Naive thymus-derived CD4-positive, alpha-beta T cell (primary cell): ENCODE results near the gene GPRC5A. TPM values are rescaled to one million over a fixed set of nuclear protein-coding genes. Genes with fewer than 3 reads are reported as not detected.
A peak's percentile ranks its signal among the peaks of the same experiment; 100 is the strongest.

Experiments
- ATAC-seq: fragments of 150-1000 bp; cut with Tn5 transposase; 2 replicates; pipeline ENCODE4 v1.10.0; 2021; ENCODE audit warnings: mild to moderate bottlenecking, moderate library complexity
- CTCF ChIA-PET: fragments of 350-600 bp; sonication (Branson Sonifier 250); formaldehyde crosslinking; loops from one replicate; lab custom pipeline; 2021; ENCODE audit warnings: antibody characterized with exemption; lab: Charles Lee
- POLR2A ChIA-PET: fragments of 350-600 bp; sonication (Branson Sonifier 250); formaldehyde crosslinking; loops from one replicate; lab custom pipeline; 2021; ENCODE audit warnings: antibody characterized with exemption, inconsistent platforms; lab: Charles Lee
- DNase-seq, 9 donors: peaks; one replicate each; pipeline versions ENCODE4 v3.0.0 to v3.0.0-alpha.2; 2020 to 2022; ENCODE audit warnings: mixed read lengths in 1 of 9
- H3K27ac ChIP-seq: one replicate; pipeline ENCODE4 v1.7.0; 2013; ENCODE audit warnings: mild to moderate bottlenecking, low read depth, low read length, moderate library complexity
- H3K27me3 ChIP-seq, 2 donors: one replicate each; pipeline ENCODE4 v1.7.0; 2013; ENCODE audit warnings: low read length in 2 of 2, mild to moderate bottlenecking in 2 of 2, moderate library complexity in 2 of 2; ENCODE audit not compliant: control insufficient read depth in 2 of 2, insufficient read depth in 2 of 2
- H3K36me3 ChIP-seq, 3 experiments: 1 replicate in 2 of 3; 2 replicates in 1 of 3; pipeline ENCODE4 v1.7.0; 2013; ENCODE audit warnings: low read length in 3 of 3, mild to moderate bottlenecking in 3 of 3, moderate library complexity in 1 of 3; ENCODE audit not compliant: insufficient read depth in 3 of 3, control insufficient read depth in 2 of 3
- H3K4me1 ChIP-seq, 2 donors: one replicate each; pipeline ENCODE4 v1.7.0; 2013; ENCODE audit warnings: low read length in 2 of 2, mild to moderate bottlenecking in 2 of 2, moderate library complexity in 1 of 2; ENCODE audit not compliant: control insufficient read depth in 2 of 2, insufficient read depth in 2 of 2
- H3K4me3 ChIP-seq: 2 replicates; pipeline ENCODE4 v1.7.0; 2013; ENCODE audit warnings: mild to moderate bottlenecking, low read length
- H3K9me3 ChIP-seq, 3 experiments: 1 replicate in 2 of 3; 2 replicates in 1 of 3; pipeline ENCODE4 v1.7.0; 2013; ENCODE audit warnings: low read length in 3 of 3; ENCODE audit not compliant: control insufficient read depth in 2 of 3
- H3K27ac Mint-ChIP-seq, 9 donors: one replicate each; pipeline ENCODE4 v1.8.0; 2020 to 2022; ENCODE audit warnings: mixed read lengths in 9 of 9, mild to moderate bottlenecking in 8 of 9, moderate library complexity in 5 of 9, inconsistent platforms in 2 of 9
- H3K27me3 Mint-ChIP-seq, 5 donors: one replicate each; pipeline ENCODE4 v1.8.0; 2021 to 2022; ENCODE audit warnings: mixed read lengths in 5 of 5, mild to moderate bottlenecking in 1 of 5
- H3K36me3 Mint-ChIP-seq, 5 donors: one replicate each; pipeline ENCODE4 v1.8.0; 2020 to 2022; ENCODE audit warnings: mixed read lengths in 5 of 5, mild to moderate bottlenecking in 3 of 5, inconsistent platforms in 1 of 5
- H3K4me1 Mint-ChIP-seq, 7 donors: one replicate each; pipeline ENCODE4 v1.8.0; 2020 to 2022; ENCODE audit warnings: mixed read lengths in 7 of 7, mild to moderate bottlenecking in 3 of 7, inconsistent platforms in 1 of 7
- H3K4me3 Mint-ChIP-seq, 10 donors: one replicate each; pipeline ENCODE4 v1.8.0; 2020 to 2022; ENCODE audit warnings: mild to moderate bottlenecking in 10 of 10, mixed read lengths in 10 of 10, moderate library complexity in 6 of 10, inconsistent platforms in 2 of 10
- H3K9me3 Mint-ChIP-seq, 11 donors: one replicate each; pipeline ENCODE4 v1.8.0; 2020 to 2022; ENCODE audit warnings: mixed read lengths in 11 of 11, mild to moderate bottlenecking in 4 of 11, inconsistent platforms in 1 of 11, moderate library complexity in 1 of 11
- intact Hi-C, 2 donors: fragments of 100-400 bp; cut with micrococcal nuclease; formaldehyde crosslinking; loops; one replicate each; pipeline ENCODE4 v1.15.1; 2023
- polyA plus RNA-seq, 2 donors: library from polyadenylated mRNA; unstranded; fragments of 300-500 nt; fragmentation: Illumina TruSeq; gene quantifications; one replicate each; pipeline ENCODE4 v1.2.3, GENCODE V29; 2021
- total RNA-seq, 6 experiments: library from RNA in 5 of 6; stranded (reverse) in 5 of 6; gene quantifications; 1 replicate in 5 of 6; 2 replicates in 1 of 6; pipeline ENCODE4 v1.2.3 and lab custom pipeline; 2021 to 2026

GPRC5A gene
- total and polyA plus RNA-seq, 7 experiments from 2014 or later, result 0.05 to 0.93 (median 0.13) TPM; not detected in 2

DNA sequence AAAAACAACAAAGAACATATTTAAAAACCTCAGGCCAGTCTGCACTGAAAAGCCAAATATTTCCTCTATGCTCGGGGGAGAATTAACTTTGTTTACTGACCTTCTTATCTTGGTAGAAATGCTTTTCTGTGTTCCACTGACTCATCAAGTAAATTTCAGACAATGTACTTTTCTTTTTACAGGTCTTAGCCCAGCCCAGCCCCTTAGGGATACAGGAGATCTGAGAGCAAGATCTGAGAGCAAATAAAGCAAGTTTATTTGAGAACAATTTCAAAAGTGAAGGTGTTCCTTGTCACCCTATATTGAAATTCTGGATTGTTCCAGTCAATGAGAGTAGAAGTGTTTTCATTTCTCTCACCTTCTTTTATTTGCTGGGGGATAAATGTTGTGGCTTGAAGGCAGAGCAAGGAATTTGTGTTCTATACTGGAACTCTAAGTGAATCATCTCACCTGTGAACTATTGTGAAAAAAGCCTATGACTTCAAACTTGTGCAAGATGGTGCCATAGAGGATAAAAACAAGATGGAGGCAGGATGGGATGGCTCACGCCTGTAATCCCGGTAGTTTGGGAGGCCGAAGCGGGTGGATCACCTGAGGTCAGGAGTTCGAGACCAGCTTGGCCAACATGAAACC lies 7.9 kb upstream of the GPRC5A start:
- Mint-ChIP-seq H3K4me3 (no peak overlapping the region), H3K4me1 (peaks cover 0 to 15% (median 6%) of the 10 kb centered on the region in 7 donors)

DNA sequence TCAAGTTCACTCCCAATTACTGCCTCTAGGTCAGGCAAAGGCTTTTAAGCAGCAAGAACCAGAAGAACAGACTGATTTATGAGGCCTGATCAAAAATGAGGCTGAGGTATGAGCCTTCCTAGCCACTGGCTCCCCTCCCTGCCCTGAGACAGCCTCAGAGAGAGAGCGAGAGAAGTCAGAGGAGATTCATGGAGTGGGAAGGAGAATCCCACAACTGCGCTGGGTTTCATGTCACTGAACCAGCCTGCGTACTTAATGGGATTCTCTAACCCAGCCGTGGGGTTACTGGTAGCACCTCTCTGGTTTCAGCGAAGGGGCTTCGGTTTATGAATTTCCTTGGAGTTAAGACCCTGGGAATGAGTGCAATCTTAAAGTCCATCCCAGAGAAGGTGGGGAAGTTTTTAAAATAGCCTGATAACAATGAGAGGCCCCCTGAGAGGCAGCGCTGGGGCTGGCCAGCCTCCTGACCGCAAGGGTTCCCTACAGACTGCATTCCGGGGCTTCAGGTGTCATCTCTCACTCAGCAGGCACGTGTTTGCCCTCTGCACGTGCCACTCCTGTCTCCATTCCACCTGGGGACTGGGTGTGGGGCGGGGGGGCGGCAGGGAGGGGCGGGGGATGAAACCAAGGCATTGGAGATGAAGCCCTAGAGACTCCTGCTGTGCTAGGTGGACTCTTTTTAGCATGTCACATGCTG lies 6.1 kb upstream of the GPRC5A start:
- ATAC-seq (no peak), DNase-seq (no peak)
- H3K27me3 Mint-ChIP-seq, result peaks cover 0 to 18% (median 0%) of the 10 kb centered on the region in 5 donors
- no peak overlapping the region for H3K27ac ChIP-seq
- H3K27me3 ChIP-seq, result no peaks in the 10 kb centered on the region
- CTCF ChIA-PET, result no interaction called here
- H3K27ac Mint-ChIP-seq, result peak overlapping the region in 2 of 9 donors; percentile 31 to 84
- no peaks in the 10 kb centered on the region for H3K36me3 Mint-ChIP-seq
- peaks cover 0 to 18% (median 6%) of the 10 kb centered on the region in 7 donors for H3K4me1 Mint-ChIP-seq
- H3K4me3 ChIP-seq, result no peak overlapping the region
- peaks cover 0 to 1% (median 0%) of the 10 kb centered on the region in 11 donors for H3K9me3 Mint-ChIP-seq
- no peaks in the 10 kb centered on the region for H3K9me3 ChIP-seq
- POLR2A ChIA-PET, result no interaction called here
- H3K4me3 Mint-ChIP-seq, result no peak overlapping the region
- H3K36me3 ChIP-seq, result no peaks in the 10 kb centered on the region
- H3K4me1 ChIP-seq, result no peaks in the 10 kb centered on the region
- intact Hi-C loops, result no loop called here

More for the DNA sequence above, 7.9 kb upstream of the GPRC5A start:
- Histone ChIP-seq H3K27ac (no peak overlapping the region), H3K4me1 (no peaks in the 10 kb centered on the region), H3K36me3 (no peaks in the 10 kb centered on the region), H3K9me3 (no peaks in the 10 kb centered on the region), H3K4me3 (no peak overlapping the region), H3K27me3 (no peaks in the 10 kb centered on the region)
- ChIA-PET CTCF (interaction anchor here (0.7 kb wide), 1 partner anchor 1783 kb away, joined by 3 read pairs; no protein-coding TSS in a partner anchor), POLR2A (no interaction called here)
- Mint-ChIP-seq H3K9me3 (no peaks in the 10 kb centered on the region), H3K27ac (no peak overlapping the region), H3K27me3 (peaks cover 0 to 2% (median 0%) of the 10 kb centered on the region in 5 donors), H3K36me3 (no peaks in the 10 kb centered on the region)
- no peak for ATAC-seq
- DNase-seq, result no peak
- intact Hi-C loops, result no loop called here

DNA sequence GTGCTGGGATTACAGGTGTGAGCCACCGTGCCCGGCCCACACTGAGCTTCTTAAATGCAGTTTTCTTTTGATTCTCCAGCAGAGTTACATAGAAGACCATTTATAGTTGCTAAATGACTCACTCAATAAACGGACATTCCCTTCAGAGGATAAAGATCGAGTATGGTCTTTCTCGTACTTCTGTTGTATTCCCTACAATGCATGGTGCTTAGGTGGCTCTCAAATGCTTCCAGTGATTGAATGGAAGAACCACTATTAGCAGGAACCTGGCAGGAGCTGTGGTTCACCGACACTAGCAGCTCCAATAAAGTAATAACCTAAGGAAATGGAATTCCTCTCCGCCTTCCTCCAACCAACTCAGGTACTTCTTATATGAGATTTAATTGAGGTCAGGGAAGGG lies 3.9 kb upstream of the GPRC5A start:
- Mint-ChIP-seq H3K4me1 (peaks cover 0 to 10% (median 6%) of the 10 kb centered on the region in 7 donors), H3K27me3 (peaks cover 6 to 39% (median 7%) of the 10 kb centered on the region in 5 donors), H3K27ac (no peak overlapping the region), H3K9me3 (peaks cover 0 to 1% (median 0%) of the 10 kb centered on the region in 11 donors), H3K36me3 (no peaks in the 10 kb centered on the region), H3K4me3 (no peak overlapping the region)
- H3K4me3 ChIP-seq, result no peak overlapping the region
- DNase-seq, result no peak
- peaks cover 0 to 3% of the 10 kb centered on the region in 2 donors for H3K4me1 ChIP-seq
- peaks cover 0 to 4% of the 10 kb centered on the region in 2 donors for H3K27me3 ChIP-seq
- ChIA-PET POLR2A (no interaction called here), CTCF (interaction anchor here (1.2 kb wide), 1 partner anchor 100 kb away, joined by 6 read pairs; no protein-coding TSS in a partner anchor)
- H3K27ac ChIP-seq, result no peak overlapping the region
- intact Hi-C loops, result no loop called here
- H3K9me3 ChIP-seq, result no peaks in the 10 kb centered on the region
- H3K36me3 ChIP-seq, result no peaks in the 10 kb centered on the region
- no peak for ATAC-seq

DNA sequence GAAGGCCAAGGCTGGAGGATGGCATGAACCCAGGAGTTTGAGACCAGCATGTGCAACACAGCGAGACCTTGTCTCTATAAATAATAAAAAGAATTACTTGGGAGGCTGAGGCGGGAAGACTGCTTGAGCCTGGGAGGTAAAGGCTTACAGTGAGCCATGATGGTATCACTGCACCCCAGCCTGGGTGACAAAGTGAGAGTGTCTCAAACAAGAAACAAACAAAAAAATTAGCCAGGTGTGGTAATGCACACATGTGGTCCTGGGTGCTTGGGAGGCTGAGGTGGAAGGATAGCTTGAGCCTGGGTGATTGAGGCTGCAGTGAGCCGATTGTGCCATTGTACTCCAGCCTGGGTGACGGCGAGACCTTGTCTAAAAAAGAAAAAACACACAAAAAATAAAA lies 1.7 kb upstream of the GPRC5A start:
- peak overlapping the region in 8 of 10 donors; percentile 44 to 91 (median 88) for H3K4me3 Mint-ChIP-seq
- no peak for DNase-seq
- no peak overlapping the region for H3K4me3 ChIP-seq
- peaks cover 0 to 3% of the 10 kb centered on the region in 2 donors for H3K4me1 ChIP-seq
- POLR2A ChIA-PET, result no interaction called here
- peaks cover 0 to 10% (median 6%) of the 10 kb centered on the region in 7 donors for H3K4me1 Mint-ChIP-seq
- CTCF ChIA-PET, result interaction anchor here (0.6 to 4.1 kb wide), 2 partner anchors 27 to 102 kb away, joined by 3 to 13 read pairs; no protein-coding TSS in a partner anchor
- H3K27ac Mint-ChIP-seq, result peak overlapping the region in 1 of 9 donors; percentile 37
- intact Hi-C loops, result loop anchor here (2.0 to 5.0 kb wide), 2 partner anchors 43 to 52 kb away; no protein-coding TSS in a partner anchor
- peaks cover 6 to 58% (median 14%) of the 10 kb centered on the region in 5 donors for H3K27me3 Mint-ChIP-seq
- H3K27me3 ChIP-seq, result peaks cover 0 to 4% of the 10 kb centered on the region in 2 donors
- no peaks in the 10 kb centered on the region for H3K36me3 Mint-ChIP-seq
- no peaks in the 10 kb centered on the region for H3K36me3 ChIP-seq
- H3K9me3 ChIP-seq, result no peaks in the 10 kb centered on the region
- H3K9me3 Mint-ChIP-seq, result peaks cover 0 to 1% (median 0%) of the 10 kb centered on the region in 11 donors
- ATAC-seq, result no peak
- H3K27ac ChIP-seq, result no peak overlapping the region

DNA sequence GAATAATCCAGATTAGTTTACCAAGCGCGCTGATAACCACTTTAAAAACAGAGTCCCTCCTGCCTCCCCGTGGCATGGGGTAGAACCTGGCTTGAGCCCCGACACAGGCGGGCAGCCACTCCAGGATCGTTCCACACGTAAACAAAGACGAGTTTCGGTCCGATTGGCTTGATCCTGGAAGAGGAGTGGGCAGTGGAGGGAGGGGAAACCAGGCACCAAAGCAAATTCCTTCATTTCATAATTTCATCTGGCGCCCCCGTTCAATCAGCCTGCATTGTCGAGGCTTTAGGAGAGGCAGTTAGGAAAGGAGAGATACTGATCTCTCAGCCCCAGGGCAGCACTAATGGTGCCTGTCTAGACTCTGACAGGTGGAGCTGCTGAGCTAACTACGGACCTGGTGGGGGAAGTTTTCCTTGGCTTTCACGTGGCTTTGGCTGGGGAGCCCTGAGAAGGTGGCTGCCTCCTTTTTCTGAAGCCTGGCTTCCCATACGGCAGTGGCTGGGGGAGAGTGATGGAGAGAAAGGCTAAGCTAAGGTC lies 751 bp upstream of the GPRC5A start:
- peak overlapping the region; percentile 82 to 94 (median 90) for H3K4me3 Mint-ChIP-seq
- H3K27ac Mint-ChIP-seq, result peak overlapping the region in 7 of 9 donors; percentile 34 to 84 (median 72)
- H3K9me3 ChIP-seq, result no peaks in the 10 kb centered on the region
- H3K27me3 Mint-ChIP-seq, result peaks cover 6 to 62% (median 14%) of the 10 kb centered on the region in 5 donors
- H3K36me3 ChIP-seq, result no peaks in the 10 kb centered on the region
- no peak overlapping the region for H3K27ac ChIP-seq
- ChIA-PET CTCF (interaction anchor here (0.6 to 4.1 kb wide), 5 partner anchors 26 to 102 kb away, joined by 3 to 24 read pairs (median 3); no protein-coding TSS in a partner anchor), POLR2A (interaction anchor here (0.5 to 1.4 kb wide), 4 partner anchors 44 to 211 kb away, joined by 3 to 8 read pairs (median 4); no protein-coding TSS in a partner anchor)
- peak in 6 of 9 donors; percentile 24 to 41 (median 32) for DNase-seq
- H3K4me1 ChIP-seq, result peaks cover 0 to 3% of the 10 kb centered on the region in 2 donors
- peak overlapping the region; percentile 65 for H3K4me3 ChIP-seq
- ATAC-seq, result peak; percentile 64
- H3K27me3 ChIP-seq, result peaks cover 0 to 4% of the 10 kb centered on the region in 2 donors
- H3K4me1 Mint-ChIP-seq, result peaks cover 0 to 10% (median 6%) of the 10 kb centered on the region in 7 donors
- intact Hi-C loops, result loop anchor here (1.0 to 5.0 kb wide), 4 partner anchors 44 to 102 kb away; no protein-coding TSS in a partner anchor
- peaks cover 0 to 1% (median 0%) of the 10 kb centered on the region in 11 donors for H3K9me3 Mint-ChIP-seq
- H3K36me3 Mint-ChIP-seq, result no peaks in the 10 kb centered on the region

DNA sequence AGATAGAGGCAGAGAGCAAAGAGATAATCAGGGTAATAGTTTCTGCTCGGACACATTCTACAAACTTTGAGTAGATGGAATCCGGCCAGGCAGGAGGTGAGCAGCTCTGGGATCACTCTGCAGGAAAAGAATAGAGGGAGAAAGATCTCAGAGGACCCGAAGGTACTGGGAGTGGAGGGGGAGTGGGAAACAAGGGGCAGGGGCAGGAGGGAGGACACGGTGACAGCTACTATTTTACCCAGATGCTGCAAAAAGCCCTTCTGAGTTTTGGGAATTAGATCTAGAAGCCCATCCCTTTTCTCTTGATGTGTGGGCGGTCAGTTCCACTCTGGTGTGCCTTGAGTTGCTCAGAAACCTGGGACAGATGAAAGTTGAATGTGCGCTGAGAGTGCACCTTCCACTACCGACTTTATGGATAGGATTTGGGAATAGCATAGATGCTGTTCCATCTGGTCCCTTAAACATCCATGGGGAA lies 556 bp downstream of the GPRC5A start:
- CTCF ChIA-PET, result interaction anchor here (0.6 to 4.1 kb wide), 3 partner anchors 55 to 104 kb away, joined by 3 to 24 read pairs (median 13); no protein-coding TSS in a partner anchor
- DNase-seq (no peak), ATAC-seq (no peak)
- Histone ChIP-seq H3K4me1 (peaks cover 0 to 3% of the 10 kb centered on the region in 2 donors), H3K9me3 (no peaks in the 10 kb centered on the region), H3K36me3 (no peaks in the 10 kb centered on the region), H3K27me3 (peaks cover 0 to 4% of the 10 kb centered on the region in 2 donors), H3K27ac (no peak overlapping the region), H3K4me3 (no peak overlapping the region)
- no peaks in the 10 kb centered on the region for H3K36me3 Mint-ChIP-seq
- peaks cover 6 to 62% (median 14%) of the 10 kb centered on the region in 5 donors for H3K27me3 Mint-ChIP-seq
- H3K4me1 Mint-ChIP-seq, result peaks cover 0 to 10% (median 6%) of the 10 kb centered on the region in 7 donors
- H3K4me3 Mint-ChIP-seq, result peak overlapping the region in 9 of 10 donors; percentile 88 to 94 (median 90)
- H3K27ac Mint-ChIP-seq, result peak overlapping the region in 1 of 9 donors; percentile 51
- H3K9me3 Mint-ChIP-seq, result peaks cover 0 to 1% (median 0%) of the 10 kb centered on the region in 11 donors
- POLR2A ChIA-PET, result interaction anchor here (1.4 to 1.5 kb wide), 2 partner anchors 105 to 209 kb away, joined by 4 to 7 read pairs; no protein-coding TSS in a partner anchor
- intact Hi-C loops, result loop anchor here (1.0 to 5.0 kb wide), 4 partner anchors 45 to 104 kb away; no protein-coding TSS in a partner anchor
